Measurements from ENCODE around the gene PTPN23.
"Not testable (repeated sequence)": the region's sequence is repeated elsewhere in the genome, so short reads cannot be mapped to it uniquely, and the experiment has no call there.

Gene PTPN23

GRCh38 chr3:47434849-47435248 is 54.0 kb downstream of the PTPN23 start:
- no peak overlapping the region for H3K27ac ChIP-seq
- DNase-seq (ENCODE audit: low read depth, low spot score) = no peak

- no peak overlapping the region for H3K27ac ChIP-seq
- DNase-seq (ENCODE audit: low read depth, low spot score) = no peak
Observed at GRCh38 chr3:47436180-47436579, 55.4 kb downstream of the PTPN23 start.

- peak overlapping the region; percentile 31 for H3K27ac ChIP-seq
- DNase-seq (ENCODE audit: low read depth, low spot score) = no peak
Observed at GRCh38 chr3:47440131-47440530, 59.3 kb downstream of the PTPN23 start.

GRCh38 chr3:47441796-47442551 is 61.2 kb downstream of the PTPN23 start:
- peak overlapping the region; percentile 97 for H3K27ac ChIP-seq
- DNase-seq (ENCODE audit: low read depth, low spot score) = no peak

- H3K27ac ChIP-seq = peak overlapping the region; percentile 97
- DNase-seq (ENCODE audit: low read depth, low spot score) = peak; percentile 48
Observed at GRCh38 chr3:47443611-47443995, 62.8 kb downstream of the PTPN23 start.

- peak overlapping the region; percentile 97 for H3K27ac ChIP-seq
- DNase-seq (ENCODE audit: low read depth, low spot score) = peak; percentile 84
Observed at GRCh38 chr3:47444103-47444502, 63.3 kb downstream of the PTPN23 start.

GRCh38 chr3:47452453-47453215 is 71.8 kb downstream of the PTPN23 start:
- DNase-seq (ENCODE audit: low read depth, low spot score) = no peak

GRCh38 chr3:47455806-47456452 is 75.1 kb downstream of the PTPN23 start:
- DNase-seq (ENCODE audit: low read depth, low spot score) = no peak
- no peak overlapping the region for H3K27ac ChIP-seq

More at GRCh38 chr3:47452453-47453215, 71.8 kb downstream of the PTPN23 start:
- H3K27ac ChIP-seq = no peak overlapping the region

- H3K27ac ChIP-seq = no peak overlapping the region
- no peak for DNase-seq (ENCODE audit: low read depth, low spot score)
Observed at GRCh38 chr3:47456984-47457383, 76.2 kb downstream of the PTPN23 start.

GRCh38 chr3:47459534-47460085 is 78.8 kb downstream of the PTPN23 start:
- H3K27ac ChIP-seq; DNase-seq (ENCODE audit: low read depth, low spot score): not testable (repeated sequence)
